ENCODE results near the gene USP36.
"Not testable (repeated sequence)": the region's sequence is repeated elsewhere in the genome, so short reads cannot be mapped to it uniquely, and the experiment has no call there.

USP36 gene

DNA sequence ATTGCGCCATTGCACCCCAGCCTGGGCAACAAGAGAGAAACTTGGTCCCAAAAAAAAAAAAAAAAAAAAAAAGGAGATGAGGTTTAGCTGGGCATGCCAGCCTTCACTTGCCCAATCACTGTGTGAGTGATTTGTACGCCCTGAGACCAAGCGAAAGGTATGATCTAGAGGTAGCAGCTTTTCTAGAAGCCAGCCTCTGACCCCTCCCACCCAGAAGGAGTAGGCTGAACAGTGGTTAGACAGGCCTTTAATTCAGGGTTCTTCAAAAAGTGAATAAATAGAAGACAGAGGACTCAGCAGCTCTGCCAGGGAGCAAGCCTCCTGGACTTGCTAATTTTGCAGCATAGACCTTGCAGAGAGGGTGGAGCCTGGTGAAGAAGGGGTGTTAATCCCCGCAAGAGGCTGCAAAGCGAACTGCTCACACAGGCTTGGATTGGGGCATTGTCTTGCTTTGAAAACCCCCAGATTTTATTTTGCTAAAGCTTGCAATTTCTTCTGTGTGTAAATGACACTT is 51.4 kb downstream of the USP36 start:
- DNase-seq = peak; percentile 59

DNA sequence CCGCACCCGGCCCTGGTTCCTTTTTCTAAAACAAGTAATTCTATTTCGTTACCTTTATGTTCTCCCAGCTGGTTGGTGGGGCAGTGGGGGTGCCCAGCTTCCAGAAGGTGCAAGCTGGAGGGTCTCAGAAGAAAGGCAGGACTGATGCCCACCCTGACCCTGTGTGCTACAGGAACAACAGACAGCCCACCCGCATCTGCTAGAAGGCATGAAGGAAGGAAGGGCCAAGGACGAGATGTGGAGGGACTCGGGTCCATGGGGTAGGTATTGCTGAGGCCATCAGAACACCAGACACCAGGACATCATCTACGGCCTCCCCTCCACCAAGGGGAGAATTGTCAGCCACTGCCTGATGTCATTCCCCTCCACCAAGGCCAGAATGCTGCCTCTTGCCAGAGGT is 52.2 kb downstream of the USP36 start:
- DNase-seq = no peak

- DNase-seq = no peak
These were observed 53.2 kb downstream of the USP36 start for GRCh38 chr17:78787444-78787843.

- peak; percentile 46 for DNase-seq
These were observed 55.0 kb downstream of the USP36 start for GRCh38 chr17:78785663-78786057.

DNA sequence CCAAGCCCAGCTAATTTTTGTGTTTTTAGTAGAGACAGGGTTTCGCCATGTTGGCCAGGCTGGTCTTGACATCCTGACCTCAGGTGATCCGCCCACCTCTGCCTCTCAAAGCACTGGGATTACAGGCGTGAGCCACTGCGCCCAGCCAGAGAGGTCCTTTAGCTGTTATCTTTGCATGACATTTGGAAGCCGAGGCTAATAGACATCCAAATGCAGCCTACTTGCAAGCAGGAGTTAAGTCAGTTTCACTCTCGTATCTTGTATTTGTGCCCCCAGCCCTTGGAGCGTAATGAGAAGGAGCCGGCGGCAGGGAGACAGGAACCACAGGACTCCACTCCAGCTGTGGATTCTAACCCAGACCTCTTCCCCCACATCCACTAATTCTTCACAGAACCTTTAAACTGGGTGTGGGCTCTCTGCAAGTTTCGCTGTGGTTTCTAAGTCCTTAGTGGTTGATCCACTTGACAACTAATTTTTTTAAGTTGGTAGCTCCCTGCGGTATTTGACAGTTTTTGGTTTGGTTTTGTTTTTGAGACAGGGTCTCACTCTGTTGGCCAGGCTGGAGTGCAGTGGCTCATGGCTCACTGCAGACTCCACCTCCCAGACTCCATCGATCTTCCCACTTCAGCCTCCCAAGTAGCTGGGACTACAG is 55.5 kb downstream of the USP36 start:
- no peak for DNase-seq

- DNase-seq = no peak
These were observed 56.3 kb downstream of the USP36 start for GRCh38 chr17:78784352-78784751.

DNA sequence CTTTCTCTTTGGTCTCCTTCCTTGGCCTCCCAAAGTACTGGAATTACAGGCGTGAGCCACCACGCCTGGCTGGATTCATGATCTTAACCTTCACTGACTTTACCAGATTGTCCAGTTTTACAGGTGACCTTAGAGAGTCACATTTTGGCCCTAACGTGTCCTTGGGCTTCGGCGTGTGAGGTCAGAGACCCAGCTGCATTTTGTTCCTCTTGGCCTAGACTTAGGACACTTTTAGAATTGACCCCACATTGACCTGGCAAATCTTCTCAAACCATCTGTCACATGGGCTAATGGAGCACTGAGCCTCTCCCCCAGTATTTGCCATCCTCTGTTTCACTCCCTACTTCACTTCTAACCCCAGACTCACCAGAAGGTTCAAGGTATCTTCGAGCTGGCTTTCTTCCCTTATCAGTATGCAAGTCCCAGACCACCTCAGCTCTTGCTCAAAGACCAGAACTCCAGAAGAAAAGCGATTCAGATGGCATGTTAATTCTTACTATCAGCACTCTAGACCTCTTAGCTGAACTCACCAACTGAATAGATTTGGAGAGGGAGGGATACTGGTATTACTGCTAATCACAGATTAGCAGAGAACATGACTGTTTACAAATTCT is 56.8 kb downstream of the USP36 start:
- no peak for DNase-seq

DNA sequence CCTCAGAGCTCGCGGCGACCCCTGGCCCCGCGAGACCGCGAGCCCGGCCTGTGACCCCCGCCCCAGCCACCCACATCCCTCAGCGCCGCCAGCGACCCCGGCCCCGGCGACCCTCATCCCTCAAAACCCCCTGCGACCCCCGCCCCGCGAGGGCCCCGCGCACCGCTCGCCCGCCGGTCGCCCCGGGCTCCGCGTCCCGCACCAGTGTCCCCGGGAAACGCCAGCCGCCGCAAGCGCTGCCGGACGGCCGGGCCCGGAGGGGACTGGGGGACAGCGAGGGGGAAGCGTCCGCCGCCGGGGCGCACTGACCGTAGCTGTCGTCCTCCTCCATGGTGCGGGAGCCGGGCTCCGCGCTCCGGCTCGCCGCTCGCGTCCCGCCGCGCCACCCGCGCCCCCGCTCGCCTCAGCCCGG is 58.7 kb downstream of the USP36 start, which contains the start of gene CYTH1:
TSS of gene CYTH1 (minus strand) at position 381 of the 412 bp plus-strand sequence. CDS start at position 331, 50 bp downstream.
- DNase-seq = no peak

DNA sequence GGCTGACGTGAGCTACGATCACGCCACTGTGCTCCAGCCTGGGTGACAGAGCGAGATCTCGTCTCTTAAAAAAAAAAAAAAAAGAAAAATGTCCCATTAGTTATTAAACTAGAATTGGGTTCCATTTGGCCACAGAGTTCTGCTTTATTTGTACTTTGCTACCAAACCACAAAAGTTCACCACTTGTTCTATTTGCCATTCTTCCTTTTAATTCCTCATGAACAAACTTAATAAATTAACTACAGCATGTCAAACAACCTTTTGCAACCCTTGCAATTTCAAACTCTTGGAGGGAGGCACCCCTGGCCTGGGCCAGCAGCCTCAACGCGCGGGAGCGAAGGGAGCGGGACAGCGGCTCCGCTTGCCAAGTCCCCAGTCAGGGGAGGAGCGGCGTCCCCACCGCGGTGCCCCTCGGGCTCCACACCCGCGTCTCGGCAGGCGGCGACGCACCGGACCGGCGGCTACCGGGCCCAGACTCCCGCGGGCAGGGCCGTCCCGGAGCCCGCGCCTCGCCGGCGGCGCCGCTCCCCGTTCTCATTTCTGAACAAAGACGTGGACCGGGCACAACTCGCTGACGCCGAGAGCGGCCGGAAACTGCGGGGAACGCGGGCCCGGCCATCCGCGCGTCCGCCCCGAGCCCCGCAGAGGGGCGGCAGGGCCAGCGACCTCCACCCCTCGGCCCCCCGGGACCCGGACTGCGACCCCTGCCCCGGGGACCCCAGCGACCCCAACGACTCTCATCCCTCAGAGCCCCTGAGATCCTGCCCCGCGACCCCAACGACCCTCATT is 59.3 kb downstream of the USP36 start:
- DNase-seq = no peak

- no peak for DNase-seq
These were observed 60.3 kb downstream of the USP36 start for GRCh38 chr17:78780335-78780734.

GRCh38 chr17:78779850-78780249 is 60.8 kb downstream of the USP36 start:
- no peak for DNase-seq

DNA sequence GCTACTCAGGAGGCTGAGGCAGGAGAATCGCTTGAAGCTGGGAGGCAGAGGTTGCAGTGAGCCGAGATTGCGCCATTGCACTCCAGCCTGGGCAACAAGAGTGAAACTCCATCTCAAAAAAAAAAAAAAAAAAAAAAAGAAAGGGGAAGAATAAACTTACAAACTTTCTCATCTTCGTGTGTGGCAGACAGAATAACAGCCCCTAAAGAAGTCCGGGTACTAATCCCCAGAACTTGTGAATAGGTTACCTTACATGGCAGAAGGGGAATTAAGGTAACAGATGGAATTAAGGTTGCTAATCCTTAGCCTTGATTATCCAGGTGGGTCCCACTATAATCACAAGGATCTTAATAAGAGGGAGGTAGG is 61.3 kb downstream of the USP36 start:
- DNase-seq = not testable (repeated sequence)

- no peak for DNase-seq
These were observed 62.7 kb downstream of the USP36 start for GRCh38 chr17:78777881-78778280.

- DNase-seq = no peak
These were observed 65.5 kb downstream of the USP36 start for GRCh38 chr17:78774956-78775571.

DNA sequence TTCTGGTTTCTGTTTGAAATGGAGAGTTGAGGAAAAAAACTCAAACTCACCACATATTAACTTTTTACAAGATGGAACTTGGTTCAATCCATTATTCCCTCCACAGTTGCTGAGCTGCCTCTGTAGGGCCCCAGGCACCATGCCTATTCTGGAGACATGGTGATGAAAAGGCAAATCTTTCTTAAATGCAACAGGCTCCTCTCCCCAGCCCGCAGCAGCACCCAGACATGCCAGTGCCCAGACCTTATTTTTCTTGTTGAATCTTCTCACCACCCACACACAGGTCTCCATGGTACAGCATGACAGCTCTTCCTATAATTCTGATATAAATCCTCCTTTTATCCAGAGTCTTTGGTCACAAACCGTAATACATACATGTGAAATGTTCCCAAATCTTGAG is 66.2 kb downstream of the USP36 start:
- DNase-seq = no peak

- DNase-seq = no peak
These were observed 68.7 kb downstream of the USP36 start for GRCh38 chr17:78771758-78772382.

DNA sequence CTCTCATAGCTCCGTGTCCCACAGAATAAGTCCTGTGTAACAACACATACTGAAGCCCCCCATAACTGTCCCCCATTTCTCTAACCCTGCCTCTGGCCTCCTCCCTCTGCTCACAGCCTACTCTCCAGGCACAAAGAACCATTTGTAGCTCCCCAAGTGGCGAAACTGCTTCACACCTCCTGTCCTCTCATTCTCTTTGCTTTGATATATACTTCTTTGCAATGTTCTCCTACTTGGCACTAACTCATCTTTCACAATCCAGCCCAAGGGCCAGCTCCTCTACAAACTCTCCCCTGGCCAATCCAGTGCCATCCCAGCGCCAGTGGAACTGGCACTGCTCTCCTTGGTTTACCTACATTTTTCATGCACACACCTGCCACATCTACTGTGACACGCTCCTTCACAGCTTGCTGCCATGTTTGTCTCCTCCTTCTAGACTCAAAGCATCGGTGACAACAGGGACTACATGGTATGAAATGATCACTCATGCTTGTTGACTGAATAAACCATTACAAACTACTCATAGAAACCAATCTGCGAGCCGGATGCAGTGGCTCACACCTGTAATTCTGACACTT is 71.3 kb downstream of the USP36 start:
- no peak for DNase-seq

DNA sequence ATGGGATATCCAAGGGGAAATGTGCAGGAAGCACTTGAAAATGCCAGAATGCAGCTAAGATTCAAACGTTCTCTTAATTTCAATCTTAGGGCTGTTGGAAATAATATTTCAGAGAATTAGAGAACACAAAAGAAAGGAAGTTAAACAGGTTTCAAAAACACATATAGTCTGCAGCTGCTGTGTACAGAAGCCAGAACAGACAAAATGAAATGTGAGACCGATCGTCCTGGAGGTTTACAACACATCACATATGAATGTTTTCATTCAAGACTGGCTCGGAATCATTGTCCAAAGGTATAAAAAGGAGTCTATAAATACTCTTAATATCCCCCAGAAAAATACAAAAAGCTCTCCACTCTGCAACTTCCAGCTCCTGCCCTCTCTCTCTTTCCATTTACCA is 72.8 kb downstream of the USP36 start:
- no peak for DNase-seq

GRCh38 chr17:78766743-78767294 is 73.8 kb downstream of the USP36 start:
- DNase-seq = no peak

GRCh38 chr17:78766225-78766624 is 74.4 kb downstream of the USP36 start:
- DNase-seq = no peak

- no peak for DNase-seq
These were observed 74.8 kb downstream of the USP36 start for GRCh38 chr17:78765821-78766220.

DNA sequence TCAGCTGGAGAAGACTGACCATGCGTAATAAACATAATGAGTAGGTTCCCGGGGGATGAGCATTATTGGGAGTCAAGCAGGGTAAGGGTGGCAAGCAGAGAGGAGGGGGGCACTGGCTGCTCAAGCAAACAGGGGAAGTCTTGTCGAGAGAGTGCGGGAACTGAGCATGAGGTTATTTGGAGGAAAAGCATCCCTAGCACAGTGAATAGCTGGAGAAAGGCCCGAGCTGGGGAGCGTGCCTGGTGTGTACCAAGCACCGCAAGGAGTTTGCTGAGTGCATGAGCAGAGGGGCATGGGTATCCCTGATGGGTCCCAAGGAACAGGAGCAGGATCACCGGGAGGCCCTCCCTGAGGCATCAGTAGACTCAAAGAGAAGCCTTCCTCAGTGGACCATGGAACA is 75.7 kb downstream of the USP36 start:
- DNase-seq = no peak

All from NCI-H2029 treated with DMSO at 0.1 percent for 48 hours (cell line).